HG03135 (cell line): ENCODE results near the gene SLC37A3.
"Not testable (repeated sequence)": the region's sequence is repeated elsewhere in the genome, so short reads cannot be mapped to it uniquely, and the experiment has no call there.

ENCODE experiments used
- ATAC-seq: cut with Tn5 transposase; IDR thresholded peaks from one replicate; pipeline ENCODE4 v1.9.1; 2021; ENCODE audit warnings: mild to moderate bottlenecking, moderate library complexity; ENCODE audit not compliant: unreplicated experiment

The SLC37A3 gene

GRCh38 chr7:140349144-140349771 lies 49.1 kb downstream of the SLC37A3 start:
- no peak for ATAC-seq

- no peak for ATAC-seq
Measured at GRCh38 chr7:140348161-140348849, 50.0 kb downstream of the SLC37A3 start.

- ATAC-seq = no peak
Measured at GRCh38 chr7:140347218-140347617, 51.1 kb downstream of the SLC37A3 start.

GRCh38 chr7:140345426-140345825 lies 52.9 kb downstream of the SLC37A3 start:
- ATAC-seq = no peak

GRCh38 chr7:140342727-140343514 lies 55.4 kb downstream of the SLC37A3 start:
- no peak for ATAC-seq

GRCh38 chr7:140338959-140339358 lies 59.4 kb downstream of the SLC37A3 start:
- ATAC-seq = not testable (repeated sequence)

- no peak for ATAC-seq
Measured at GRCh38 chr7:140334341-140335057, 63.8 kb downstream of the SLC37A3 start.

GRCh38 chr7:140333686-140334085 lies 64.6 kb downstream of the SLC37A3 start:
- no peak for ATAC-seq

- ATAC-seq = no peak
Measured at GRCh38 chr7:140333223-140333622, 65.1 kb downstream of the SLC37A3 start.

GRCh38 chr7:140330595-140330994 lies 67.7 kb downstream of the SLC37A3 start:
- no peak for ATAC-seq

- no peak for ATAC-seq
Measured at GRCh38 chr7:140330128-140330527, 68.2 kb downstream of the SLC37A3 start.

- ATAC-seq = no peak
Measured at GRCh38 chr7:140327261-140327661, 71.1 kb downstream of the SLC37A3 start.

- no peak for ATAC-seq
Measured at GRCh38 chr7:140326116-140326928, 72.0 kb downstream of the SLC37A3 start.

- no peak for ATAC-seq
Measured at GRCh38 chr7:140325600-140325999, 72.7 kb downstream of the SLC37A3 start.

GRCh38 chr7:140324714-140325113 lies 73.6 kb downstream of the SLC37A3 start:
- ATAC-seq = no peak

- no peak for ATAC-seq
Measured at GRCh38 chr7:140322759-140323158, 75.6 kb downstream of the SLC37A3 start.

- ATAC-seq = not testable (repeated sequence)
Measured at GRCh38 chr7:140320078-140320477, 78.3 kb downstream of the SLC37A3 start.

- no peak for ATAC-seq
Measured at GRCh38 chr7:140317999-140318398, 80.3 kb downstream of the SLC37A3 start.

- ATAC-seq = no peak
Measured at GRCh38 chr7:140317597-140317996, 80.7 kb downstream of the SLC37A3 start.

- no peak for ATAC-seq
Measured at GRCh38 chr7:140316165-140316661, 82.1 kb downstream of the SLC37A3 start.
